ENCODE measurements around the gene LBX2. TPM values are rescaled to one million over a fixed set of nuclear protein-coding genes. Genes with fewer than 3 reads are reported as not detected.

Gene LBX2
- total RNA-seq, 4 donors from 2014 or later: 0.79 to 5.6 (median 1.3) TPM

GRCh38 chr2:74525717-74526648, 26.6 kb upstream of the LBX2 start, which contains the start of gene DQX1:
Gene DQX1, minus strand, starts transcription at chr2:74526231. Its CDS starts 502 bp downstream, at chr2:74525729.
- TF ChIP-seq CTCF (IDR thresholded peaks at IDR 0.05): no peak
- ATAC-seq (ENCODE audit: low FRiP score): no peak
- DNase-seq (ENCODE audit: low spot score): no peak

- no peak for TF ChIP-seq CTCF (IDR thresholded peaks at IDR 0.05)
- ATAC-seq (ENCODE audit: low FRiP score): no peak
- no peak for DNase-seq (ENCODE audit: low spot score)
Observed at GRCh38 chr2:74524955-74525716, 25.7 kb upstream of the LBX2 start.

GRCh38 chr2:74524005-74524404, 24.6 kb upstream of the LBX2 start:
- DNase-seq (ENCODE audit: low spot score) (no peak), ATAC-seq (ENCODE audit: low FRiP score) (no peak)
- no peak for TF ChIP-seq CTCF (IDR thresholded peaks at IDR 0.05)

- DNase-seq (ENCODE audit: low spot score): no peak
- no peak for ATAC-seq (ENCODE audit: low FRiP score)
- no peak for TF ChIP-seq CTCF (IDR thresholded peaks at IDR 0.05)
Observed at GRCh38 chr2:74522516-74522915, 23.1 kb upstream of the LBX2 start.

- no peak for TF ChIP-seq CTCF (IDR thresholded peaks at IDR 0.05)
- DNase-seq (ENCODE audit: low spot score): no peak
- no peak for ATAC-seq (ENCODE audit: low FRiP score)
Observed at GRCh38 chr2:74516650-74517049, 17.2 kb upstream of the LBX2 start.

GRCh38 chr2:74515981-74516633, 16.7 kb upstream of the LBX2 start:
- ATAC-seq (ENCODE audit: low FRiP score) (no peak), DNase-seq (ENCODE audit: low spot score) (no peak)
- TF ChIP-seq CTCF (IDR thresholded peaks at IDR 0.05): no peak

Measured in omental fat pad (tissue), 4 donors.